SU-DHL-6 (cell line): ENCODE results near the gene TMEM238L.
"Not testable (repeated sequence)": the region's sequence is repeated elsewhere in the genome, so short reads cannot be mapped to it uniquely, and the experiment has no call there.

Source experiments
- H2AFZ ChIP-seq: fragments of 200-600 bp; sonication (generic); 2 replicates; pipeline ENCODE4 v1.6.1; 2014; ENCODE audit warnings: low read depth, mild to moderate bottlenecking, moderate library complexity, mixed read lengths, antibody characterized with exemption, low read length; ENCODE audit not compliant: severe bottlenecking
- H3F3A ChIP-seq: fragments of 200-600 bp; shearing (Covaris generic); 2 replicates; pipeline ENCODE4 v1.6.0; 2016; ENCODE audit warnings: antibody characterized with exemption, mild to moderate bottlenecking; ENCODE audit not compliant: insufficient read depth
- H3K27ac ChIP-seq: fragments of 200-600 bp; sonication (generic); 2 replicates; pipeline ENCODE4 v1.5.1; 2016; ENCODE audit warnings: low read depth, mild to moderate bottlenecking, low read length, moderate library complexity, mixed read lengths
- H3K27me3 ChIP-seq: fragments of 200-600 bp; sonication (generic), shearing (Covaris generic); 2 replicates; pipeline ENCODE4 v1.6.0; 2014; ENCODE audit warnings: mild to moderate bottlenecking, low read length
- H3K36me3 ChIP-seq: fragments of 200-600 bp; sonication (generic); 2 replicates; pipeline ENCODE4 v1.6.1; 2014; ENCODE audit warnings: mild to moderate bottlenecking, low read length, mixed read lengths
- H3K4me2 ChIP-seq: fragments of 300-600, 200-600 bp; shearing (Covaris generic), sonication (generic); 2 replicates; pipeline ENCODE4 v1.6.0; 2014; ENCODE audit warnings: low read length, low read depth, mild to moderate bottlenecking; ENCODE audit not compliant: poor library complexity, severe bottlenecking
- H3K4me3 ChIP-seq: fragments of 200-600 bp; sonication (generic); 2 replicates; pipeline ENCODE4 v1.5.1; 2014; ENCODE audit warnings: antibody characterized with exemption, low read length, mild to moderate bottlenecking, mixed read lengths; ENCODE audit not compliant: insufficient read depth, poor library complexity, severe bottlenecking
- H3K79me2 ChIP-seq: fragments of 200-600 bp; sonication (generic); 2 replicates; pipeline ENCODE4 v1.6.1; 2014; ENCODE audit warnings: mild to moderate bottlenecking, low read length, moderate library complexity; ENCODE audit not compliant: insufficient read depth
- H3K9ac ChIP-seq: fragments of 200-600 bp; sonication (generic); 2 replicates; pipeline ENCODE4 v1.7.0; 2014; ENCODE audit warnings: mild to moderate bottlenecking, low read length
- H3K9me2 ChIP-seq: fragments of 200-600 bp; sonication (generic); replicated peaks from 2 replicates; pipeline ENCODE4 v1.6.1; 2014; ENCODE audit warnings: low read length; ENCODE audit not compliant: insufficient read depth
- H3K9me3 ChIP-seq: fragments of 200-600 bp; sonication (generic); 2 replicates; pipeline ENCODE4 v1.6.1; 2014; ENCODE audit warnings: low read length, mixed read lengths; ENCODE audit not compliant: insufficient read depth
- H4K20me1 ChIP-seq: fragments of 200-600 bp; sonication (generic); 2 replicates; pipeline ENCODE4 v1.6.1; 2014; ENCODE audit warnings: low read depth, mild to moderate bottlenecking, antibody characterized with exemption, low read length, moderate library complexity, mixed read lengths
- EZH2phosphoT487 ChIP-seq: fragments of 200-600 bp; sonication (generic), shearing (Covaris generic); conservative IDR thresholded peaks from 2 replicates; pipeline ENCODE4 v1.6.1; 2018; ENCODE audit warnings: mild to moderate bottlenecking, antibody characterized with exemption, low read length, moderate library complexity, mixed read lengths
- TF ChIP-seq, protein P1 (sequence below): fragments of 200-600 bp; sonication (generic); IDR thresholded peaks from one replicate; pipeline ENCODE4 v1.5.1; 2017; ENCODE audit warnings: antibody characterized with exemption, mild to moderate bottlenecking, low read length, moderate library complexity; ENCODE audit not compliant: insufficient read depth, poor library complexity, severe bottlenecking

TMEM238L gene

DNA sequence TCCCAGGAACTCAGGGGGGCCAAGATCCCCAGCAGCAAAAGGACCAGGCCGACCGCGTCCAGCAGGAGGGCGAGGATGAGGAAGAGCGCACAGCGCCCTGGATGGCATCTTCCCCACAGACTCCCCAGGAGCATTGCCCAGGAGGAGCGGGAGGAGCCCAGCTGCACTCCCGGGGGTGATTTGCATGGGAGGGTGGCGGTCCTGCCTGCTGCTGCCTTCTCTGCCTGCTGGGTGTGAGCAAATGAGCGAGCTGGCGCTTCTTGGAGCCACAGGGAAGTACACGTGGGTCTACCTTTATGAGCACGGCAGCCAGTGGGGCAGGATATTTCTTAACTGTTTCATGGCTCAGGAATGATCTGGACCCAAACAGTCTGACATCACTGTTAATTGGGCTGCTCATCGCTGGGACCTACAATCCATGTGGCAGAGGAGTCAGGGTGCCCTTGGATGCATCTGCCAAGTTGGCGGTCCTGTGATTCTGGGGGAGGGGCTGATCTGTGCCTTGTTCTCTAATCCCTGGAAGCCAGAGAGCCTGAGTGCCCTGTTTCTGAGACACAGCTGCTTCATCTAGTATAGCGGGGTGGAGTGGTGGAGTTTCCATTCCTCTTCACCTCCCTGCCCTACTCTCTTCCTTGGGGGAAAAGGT lies at the start of gene TMEM238L:
Gene TMEM238L (minus strand): TSS at position 270 of the 646 bp plus-strand sequence. CDS start 136 bp downstream, at position 134.
- Histone ChIP-seq H3K9ac (no peak within 1 kb of the TSS), H3K27me3 (no peaks in the 10 kb centered on the region), H3K9me2 (no peaks in the 10 kb centered on the region), H3F3A (no peaks in the 10 kb centered on the region), H3K79me2 (no peaks in the 10 kb centered on the region), H3K9me3 (no peaks in the 10 kb centered on the region), H3K4me2 (no peak within 1 kb of the TSS), H2AFZ (no peak within 1 kb of the TSS), H3K4me3 (no peak within 1 kb of the TSS), H3K36me3 (no peaks in the 10 kb centered on the region), H4K20me1 (no peaks in the 10 kb centered on the region), H3K27ac (no peak within 1 kb of the TSS)
- TF ChIP-seq, protein P1, sequence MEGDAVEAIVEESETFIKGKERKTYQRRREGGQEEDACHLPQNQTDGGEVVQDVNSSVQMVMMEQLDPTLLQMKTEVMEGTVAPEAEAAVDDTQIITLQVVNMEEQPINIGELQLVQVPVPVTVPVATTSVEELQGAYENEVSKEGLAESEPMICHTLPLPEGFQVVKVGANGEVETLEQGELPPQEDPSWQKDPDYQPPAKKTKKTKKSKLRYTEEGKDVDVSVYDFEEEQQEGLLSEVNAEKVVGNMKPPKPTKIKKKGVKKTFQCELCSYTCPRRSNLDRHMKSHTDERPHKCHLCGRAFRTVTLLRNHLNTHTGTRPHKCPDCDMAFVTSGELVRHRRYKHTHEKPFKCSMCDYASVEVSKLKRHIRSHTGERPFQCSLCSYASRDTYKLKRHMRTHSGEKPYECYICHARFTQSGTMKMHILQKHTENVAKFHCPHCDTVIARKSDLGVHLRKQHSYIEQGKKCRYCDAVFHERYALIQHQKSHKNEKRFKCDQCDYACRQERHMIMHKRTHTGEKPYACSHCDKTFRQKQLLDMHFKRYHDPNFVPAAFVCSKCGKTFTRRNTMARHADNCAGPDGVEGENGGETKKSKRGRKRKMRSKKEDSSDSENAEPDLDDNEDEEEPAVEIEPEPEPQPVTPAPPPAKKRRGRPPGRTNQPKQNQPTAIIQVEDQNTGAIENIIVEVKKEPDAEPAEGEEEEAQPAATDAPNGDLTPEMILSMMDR = no peak
- no peak for TF ChIP-seq EZH2phosphoT487

DNA sequence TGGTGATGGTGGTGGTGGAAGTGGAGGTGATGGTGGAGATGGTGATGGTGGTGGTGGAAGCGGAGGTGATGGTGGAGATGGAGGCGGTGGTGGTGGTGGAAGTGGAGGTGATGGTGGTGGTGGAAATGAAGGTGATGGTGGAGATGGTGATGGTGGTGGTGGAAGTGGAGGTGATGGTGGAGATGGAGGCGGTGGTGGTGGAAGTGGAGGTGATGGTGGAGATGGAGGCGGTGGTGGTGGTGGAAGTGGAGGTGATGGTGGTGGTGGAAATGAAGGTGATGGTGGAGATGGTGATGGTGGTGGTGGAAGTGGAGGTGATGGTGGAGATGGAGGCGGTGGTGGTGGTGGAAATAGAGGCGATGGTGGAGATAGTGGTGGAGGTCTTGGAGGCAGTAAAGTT lies 42.7 kb upstream of the TMEM238L start:
- not testable (repeated sequence) for H3K27me3 ChIP-seq

DNA sequence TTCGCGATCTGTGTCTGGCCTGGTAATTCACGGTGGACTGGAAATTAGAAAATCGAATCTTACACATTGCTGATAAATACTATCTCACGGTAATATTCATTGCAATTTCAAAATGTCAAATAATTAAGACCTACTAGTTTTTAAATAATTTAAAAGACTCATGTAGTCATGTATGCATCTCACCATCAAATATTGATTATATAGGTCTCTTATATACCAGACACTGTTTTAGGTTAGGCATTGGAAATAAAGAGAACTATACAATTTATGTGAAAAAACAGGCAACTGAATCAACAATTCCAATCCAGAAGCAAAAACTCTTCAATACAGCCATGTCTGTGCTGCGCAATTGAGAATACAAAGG lies 41.5 kb upstream of the TMEM238L start:
- H3K4me2 ChIP-seq = no peak overlapping the region
- H3K4me3 ChIP-seq = no peak overlapping the region
- no peaks in the 10 kb centered on the region for H3K79me2 ChIP-seq
- TF ChIP-seq, protein P1 = no peak
- no peak for TF ChIP-seq EZH2phosphoT487
- H3K9me3 ChIP-seq = no peaks in the 10 kb centered on the region
- no peak overlapping the region for H3K9ac ChIP-seq
- no peaks in the 10 kb centered on the region for H3K9me2 ChIP-seq
- no peak overlapping the region for H2AFZ ChIP-seq
- no peaks in the 10 kb centered on the region for H3K27me3 ChIP-seq
- H3F3A ChIP-seq = no peaks in the 10 kb centered on the region
- no peak overlapping the region for H3K27ac ChIP-seq
- H3K36me3 ChIP-seq = no peaks in the 10 kb centered on the region
- H4K20me1 ChIP-seq = no peaks in the 10 kb centered on the region

More for the DNA sequence above, 42.7 kb upstream of the TMEM238L start:
- H3K9ac ChIP-seq, H2AFZ ChIP-seq, H3K9me3 ChIP-seq, H3K4me2 ChIP-seq, H3K9me2 ChIP-seq, H3K4me3 ChIP-seq, H4K20me1 ChIP-seq, H3K79me2 ChIP-seq, H3K36me3 ChIP-seq, H3K27ac ChIP-seq, H3F3A ChIP-seq: not testable (repeated sequence)

DNA sequence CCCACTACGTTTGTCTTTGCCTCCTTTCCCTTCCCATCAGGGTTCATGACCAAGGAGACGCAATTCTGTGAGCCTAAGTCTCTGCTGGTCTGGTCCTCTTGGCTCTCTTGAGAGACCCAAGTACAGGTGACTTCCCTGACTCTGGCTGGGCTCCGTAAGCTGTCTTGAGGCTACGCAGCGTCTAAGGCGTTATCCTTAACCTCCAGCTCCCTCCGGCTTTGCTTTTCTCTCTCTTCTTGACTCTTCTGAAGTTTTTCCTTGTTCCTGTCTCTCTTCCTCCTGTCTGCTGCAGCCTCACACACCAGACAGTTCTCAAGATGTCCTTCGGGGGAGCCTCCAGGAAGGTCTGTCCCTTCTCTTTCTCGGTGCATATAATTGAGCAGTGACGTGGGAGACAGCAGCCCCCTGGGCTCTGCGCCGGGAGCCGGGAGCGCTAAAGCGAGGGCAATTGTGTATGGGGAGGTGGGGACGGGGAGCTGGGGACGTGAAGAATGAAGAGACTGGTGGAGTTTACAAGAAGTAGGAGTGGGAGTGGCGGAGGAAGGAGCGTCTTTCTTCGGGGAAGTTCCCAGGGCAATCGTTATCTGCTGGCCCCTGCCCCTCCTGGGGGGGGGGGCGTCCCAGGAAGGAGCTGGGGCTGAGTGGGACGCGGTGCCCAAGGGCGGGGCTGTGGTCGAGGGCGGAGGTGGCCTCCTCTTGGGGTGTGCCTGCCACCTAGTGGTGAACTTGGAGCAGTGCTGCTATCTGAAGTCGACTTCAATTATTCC lies 40.9 kb upstream of the TMEM238L start:
- peak overlapping the region; percentile 23; the same call in 1 of the 2 replicates for H3K9ac ChIP-seq

More for the DNA sequence above, 40.9 kb upstream of the TMEM238L start:
- no peaks in the 10 kb centered on the region for H3K9me2 ChIP-seq
- no peak overlapping the region for H3K4me3 ChIP-seq
- H3K79me2 ChIP-seq = no peaks in the 10 kb centered on the region
- peak overlapping the region; percentile 71 for H2AFZ ChIP-seq
- H4K20me1 ChIP-seq = no peaks in the 10 kb centered on the region
- TF ChIP-seq, protein P1 = peak; percentile 71
- TF ChIP-seq EZH2phosphoT487 = no peak
- H3K27me3 ChIP-seq = no peaks in the 10 kb centered on the region
- no peaks in the 10 kb centered on the region for H3K9me3 ChIP-seq
- H3K4me2 ChIP-seq = peak overlapping the region; percentile 44
- no peaks in the 10 kb centered on the region for H3K36me3 ChIP-seq
- H3F3A ChIP-seq = no peaks in the 10 kb centered on the region
- H3K27ac ChIP-seq = no peak overlapping the region
